ENCODE data around the gene KCNMA1. TPM values are rescaled to one million over a fixed set of nuclear protein-coding genes. Genes with fewer than 3 reads are reported as not detected.

Gene KCNMA1
- polyA plus RNA-seq, 1 experiment: 21.4 TPM

- ChIA-PET CTCF (interaction anchor here (1.7 to 5.0 kb wide), 2 partner anchors 11 to 12 kb away, joined by 5 to 33 read pairs; no protein-coding TSS in a partner anchor), POLR2A (no interaction called here)
- no peaks in the 10 kb centered on the region for H3K36me3 ChIP-seq (ENCODE audit: control insufficient read depth, insufficient read depth, low read length)
- DNase-seq (ENCODE audit: low read depth): no peak
- no peak overlapping the region for H3K4me3 ChIP-seq (ENCODE audit: low read depth, low read length)
- no peak for TF ChIP-seq CTCF (IDR thresholded peaks at IDR 0.05; ENCODE audit: insufficient read depth, low read depth, low read length)
- no peaks in the 10 kb centered on the region for H3K27me3 ChIP-seq (ENCODE audit: control insufficient read depth, insufficient read depth, low read length)
These were observed 620.8 kb downstream of the KCNMA1 start for GRCh38 chr10:77016855-77017254.

- DNase-seq (ENCODE audit: low read depth): no peak
- CTCF ChIA-PET: interaction anchor here (1.7 to 5.0 kb wide), 2 partner anchors 11 to 12 kb away, joined by 5 to 33 read pairs; no protein-coding TSS in a partner anchor
- no peak for TF ChIP-seq CTCF (IDR thresholded peaks at IDR 0.05; ENCODE audit: insufficient read depth, low read depth, low read length)
- no peak overlapping the region for H3K4me3 ChIP-seq (ENCODE audit: low read depth, low read length)
- no peaks in the 10 kb centered on the region for H3K27me3 ChIP-seq (ENCODE audit: control insufficient read depth, insufficient read depth, low read length)
- H3K36me3 ChIP-seq (ENCODE audit: control insufficient read depth, insufficient read depth, low read length): no peaks in the 10 kb centered on the region
- POLR2A ChIA-PET: no interaction called here
These were observed 621.3 kb downstream of the KCNMA1 start for GRCh38 chr10:77016278-77016815.

GRCh38 chr10:77015360-77015759 lies 622.2 kb downstream of the KCNMA1 start:
- ChIA-PET CTCF (interaction anchor here (0.6 to 5.0 kb wide), 3 partner anchors 10 to 176 kb away, joined by 3 to 33 read pairs (median 5); no protein-coding TSS in a partner anchor), POLR2A (no interaction called here)
- Histone ChIP-seq H3K27me3 (ENCODE audit: control insufficient read depth, insufficient read depth, low read length) (no peaks in the 10 kb centered on the region), H3K36me3 (ENCODE audit: control insufficient read depth, insufficient read depth, low read length) (no peaks in the 10 kb centered on the region), H3K4me3 (ENCODE audit: low read depth, low read length) (no peak overlapping the region)
- no peak for DNase-seq (ENCODE audit: low read depth)
- TF ChIP-seq CTCF (IDR thresholded peaks at IDR 0.05; ENCODE audit: insufficient read depth, low read depth, low read length): no peak

- DNase-seq (ENCODE audit: low read depth): no peak
- CTCF ChIA-PET: interaction anchor here (0.7 to 5.0 kb wide), 5 partner anchors 7 to 21 kb away, joined by 3 to 33 read pairs (median 3); no protein-coding TSS in a partner anchor
- POLR2A ChIA-PET: no interaction called here
- no peaks in the 10 kb centered on the region for H3K36me3 ChIP-seq (ENCODE audit: control insufficient read depth, insufficient read depth, low read length)
- TF ChIP-seq CTCF (IDR thresholded peaks at IDR 0.05; ENCODE audit: insufficient read depth, low read depth, low read length): no peak
- H3K27me3 ChIP-seq (ENCODE audit: control insufficient read depth, insufficient read depth, low read length): no peaks in the 10 kb centered on the region
- H3K4me3 ChIP-seq (ENCODE audit: low read depth, low read length): no peak overlapping the region
These were observed 624.7 kb downstream of the KCNMA1 start for GRCh38 chr10:77012812-77013500.
